ENCODE results near the gene GSPT1. TPM values are rescaled to one million over a fixed set of nuclear protein-coding genes. Genes with fewer than 3 reads are reported as not detected.

Gene GSPT1
- total and polyA plus RNA-seq, 9 of the 15 experiments (the other 6 are each of a cell fraction or from before 2014, with no cell fraction given): 63.8 to 269 (median 148) TPM

DNA sequence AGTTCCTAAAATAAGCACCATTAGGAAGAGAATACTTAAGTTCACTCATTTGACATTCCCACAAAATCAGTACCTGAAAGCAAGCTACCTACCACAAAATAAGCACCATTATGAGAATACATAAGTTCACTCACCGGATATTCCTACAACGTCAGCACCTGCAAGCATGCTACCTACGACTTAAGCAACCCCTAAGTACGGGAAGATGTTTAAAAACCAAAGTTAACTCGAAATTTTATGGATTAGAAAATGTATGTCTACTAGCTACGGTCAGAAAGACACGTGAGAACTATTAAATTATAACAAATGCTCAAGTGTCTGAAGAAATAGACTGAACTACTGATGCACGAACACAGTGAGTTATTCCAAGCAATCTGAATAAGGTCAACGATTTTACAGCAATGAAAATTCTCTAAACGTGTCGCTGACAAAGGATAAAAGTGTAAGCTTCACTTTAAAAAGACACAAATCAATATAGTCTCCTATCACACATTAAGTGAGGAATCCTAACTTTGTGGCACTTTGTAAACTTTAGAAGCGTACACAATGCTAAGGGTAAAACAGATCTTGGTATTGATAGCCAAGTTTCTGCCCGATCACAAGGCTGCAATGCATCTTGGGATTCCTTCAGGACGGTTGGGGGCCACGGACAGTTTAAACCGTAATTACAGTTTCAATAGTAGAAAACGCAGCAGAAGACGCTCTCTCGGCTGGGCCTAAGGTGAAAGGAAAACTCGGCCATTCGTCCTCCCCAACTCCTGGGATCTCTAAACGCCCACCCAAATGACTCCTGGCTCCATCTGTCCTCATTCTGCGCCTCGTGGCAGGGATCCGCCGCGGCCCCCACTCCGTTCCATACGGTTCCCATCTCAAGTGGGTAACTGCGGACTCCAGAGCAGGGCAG is 1.3 kb downstream of the GSPT1 start (continued):
- TF ChIP-seq, protein P1, sequence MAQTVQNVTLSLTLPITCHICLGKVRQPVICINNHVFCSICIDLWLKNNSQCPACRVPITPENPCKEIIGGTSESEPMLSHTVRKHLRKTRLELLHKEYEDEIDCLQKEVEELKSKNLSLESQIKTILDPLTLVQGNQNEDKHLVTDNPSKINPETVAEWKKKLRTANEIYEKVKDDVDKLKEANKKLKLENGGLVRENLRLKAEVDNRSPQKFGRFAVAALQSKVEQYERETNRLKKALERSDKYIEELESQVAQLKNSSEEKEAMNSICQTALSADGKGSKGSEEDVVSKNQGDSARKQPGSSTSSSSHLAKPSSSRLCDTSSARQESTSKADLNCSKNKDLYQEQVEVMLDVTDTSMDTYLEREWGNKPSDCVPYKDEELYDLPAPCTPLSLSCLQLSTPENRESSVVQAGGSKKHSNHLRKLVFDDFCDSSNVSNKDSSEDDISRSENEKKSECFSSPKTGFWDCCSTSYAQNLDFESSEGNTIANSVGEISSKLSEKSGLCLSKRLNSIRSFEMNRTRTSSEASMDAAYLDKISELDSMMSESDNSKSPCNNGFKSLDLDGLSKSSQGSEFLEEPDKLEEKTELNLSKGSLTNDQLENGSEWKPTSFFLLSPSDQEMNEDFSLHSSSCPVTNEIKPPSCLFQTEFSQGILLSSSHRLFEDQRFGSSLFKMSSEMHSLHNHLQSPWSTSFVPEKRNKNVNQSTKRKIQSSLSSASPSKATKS (CRISPR knock-in tag; IDR thresholded peaks at IDR 0.05): no peak
- TF ChIP-seq TAF1 (IDR thresholded peaks at IDR 0.05; ENCODE audit: control insufficient read depth, extremely low read depth, insufficient read depth, low read length, severe bottlenecking) (no peak), ZNF696 (CRISPR knock-in tag; conservative IDR thresholded peaks at IDR 0.05) (no peak), EZH2 (IDR thresholded peaks at IDR 0.05; ENCODE audit: borderline replicate concordance, low read depth, low read length) (no peak), BRD9 (IDR thresholded peaks at IDR 0.05; ENCODE audit: low read depth, partially characterized antibody) (no peak), ZC3H4 (CRISPR knock-in tag; IDR thresholded peaks at IDR 0.05; ENCODE audit: borderline replicate concordance) (no peak), ZNF764 (CRISPR knock-in tag; IDR thresholded peaks at IDR 0.05; ENCODE audit: low read depth) (no peak), NCOA2 (IDR thresholded peaks at IDR 0.05; ENCODE audit: partially characterized antibody in 2 of 2) (no peak), PYGO2 (tag; IDR thresholded peaks at IDR 0.05) (no peak), PHB2 (IDR thresholded peaks at IDR 0.05; ENCODE audit: low read depth) (no peak), PRMT5 (CRISPR knock-in tag; IDR thresholded peaks at IDR 0.05) (no peak), POU5F1 (IDR thresholded peaks at IDR 0.05; ENCODE audit: borderline replicate concordance, low read depth, low read length, partially characterized antibody) (no peak), ZNF217 (CRISPR knock-in tag; IDR thresholded peaks at IDR 0.05) (no peak), NFIX (CRISPR knock-in tag; IDR thresholded peaks at IDR 0.05; ENCODE audit: low read depth) (no peak), LEF1 (IDR thresholded peaks at IDR 0.05) (no peak), ZFX (CRISPR knock-in tag; IDR thresholded peaks at IDR 0.05) (0 out of 2 replicates have a peak, but pooled peaks have one; percentile 36), NCOA6 (IDR thresholded peaks at IDR 0.05) (no peak), CBX3 (IDR thresholded peaks at IDR 0.05; ENCODE audit: borderline replicate concordance in 1 of 2, low read length in 2 of 2) (no peak), GABPB1 (CRISPR knock-in tag; IDR thresholded peaks at IDR 0.05) (no peak; the same call in 1 of the 2 replicates), GABPB2 (CRISPR knock-in tag; conservative IDR thresholded peaks at IDR 0.05) (no peak), CXXC5 (CRISPR knock-in tag; IDR thresholded peaks at IDR 0.05) (no peak)
- TF ChIP-seq, protein P2, sequence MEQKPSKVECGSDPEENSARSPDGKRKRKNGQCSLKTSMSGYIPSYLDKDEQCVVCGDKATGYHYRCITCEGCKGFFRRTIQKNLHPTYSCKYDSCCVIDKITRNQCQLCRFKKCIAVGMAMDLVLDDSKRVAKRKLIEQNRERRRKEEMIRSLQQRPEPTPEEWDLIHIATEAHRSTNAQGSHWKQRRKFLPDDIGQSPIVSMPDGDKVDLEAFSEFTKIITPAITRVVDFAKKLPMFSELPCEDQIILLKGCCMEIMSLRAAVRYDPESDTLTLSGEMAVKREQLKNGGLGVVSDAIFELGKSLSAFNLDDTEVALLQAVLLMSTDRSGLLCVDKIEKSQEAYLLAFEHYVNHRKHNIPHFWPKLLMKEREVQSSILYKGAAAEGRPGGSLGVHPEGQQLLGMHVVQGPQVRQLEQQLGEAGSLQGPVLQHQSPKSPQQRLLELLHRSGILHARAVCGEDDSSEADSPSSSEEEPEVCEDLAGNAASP (IDR thresholded peaks at IDR 0.05): no peak
- TF ChIP-seq, protein P3, sequence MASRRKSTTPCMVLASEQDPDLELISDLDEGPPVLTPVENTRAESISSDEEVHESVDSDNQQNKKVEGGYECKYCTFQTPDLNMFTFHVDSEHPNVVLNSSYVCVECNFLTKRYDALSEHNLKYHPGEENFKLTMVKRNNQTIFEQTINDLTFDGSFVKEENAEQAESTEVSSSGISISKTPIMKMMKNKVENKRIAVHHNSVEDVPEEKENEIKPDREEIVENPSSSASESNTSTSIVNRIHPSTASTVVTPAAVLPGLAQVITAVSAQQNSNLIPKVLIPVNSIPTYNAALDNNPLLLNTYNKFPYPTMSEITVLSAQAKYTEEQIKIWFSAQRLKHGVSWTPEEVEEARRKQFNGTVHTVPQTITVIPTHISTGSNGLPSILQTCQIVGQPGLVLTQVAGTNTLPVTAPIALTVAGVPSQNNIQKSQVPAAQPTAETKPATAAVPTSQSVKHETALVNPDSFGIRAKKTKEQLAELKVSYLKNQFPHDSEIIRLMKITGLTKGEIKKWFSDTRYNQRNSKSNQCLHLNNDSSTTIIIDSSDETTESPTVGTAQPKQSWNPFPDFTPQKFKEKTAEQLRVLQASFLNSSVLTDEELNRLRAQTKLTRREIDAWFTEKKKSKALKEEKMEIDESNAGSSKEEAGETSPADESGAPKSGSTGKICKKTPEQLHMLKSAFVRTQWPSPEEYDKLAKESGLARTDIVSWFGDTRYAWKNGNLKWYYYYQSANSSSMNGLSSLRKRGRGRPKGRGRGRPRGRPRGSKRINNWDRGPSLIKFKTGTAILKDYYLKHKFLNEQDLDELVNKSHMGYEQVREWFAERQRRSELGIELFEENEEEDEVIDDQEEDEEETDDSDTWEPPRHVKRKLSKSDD (conservative IDR thresholded peaks at IDR 0.05; ENCODE audit: low read length): no peak

All from K562 (cell line).